GM19438 (cell line): ENCODE results near the gene TUBB.

Source experiments
- ATAC-seq: cut with Tn5 transposase; IDR thresholded peaks from one replicate; pipeline ENCODE4 v1.9.1; 2021; ENCODE audit warnings: low read depth; ENCODE audit not compliant: unreplicated experiment

Gene TUBB

GRCh38 chr6:30686908-30687658 lies 33.1 kb upstream of the TUBB start:
- peak; percentile 49 for ATAC-seq

GRCh38 chr6:30687659-30688431 lies 32.3 kb upstream of the TUBB start:
- no peak for ATAC-seq

- ATAC-seq: no peak
Measured at GRCh38 chr6:30688569-30688968, 31.6 kb upstream of the TUBB start.

GRCh38 chr6:30689022-30689865 lies 30.9 kb upstream of the TUBB start:
- no peak for ATAC-seq

GRCh38 chr6:30689985-30690384 lies 30.2 kb upstream of the TUBB start:
- ATAC-seq: no peak

GRCh38 chr6:30690403-30691207 lies 29.5 kb upstream of the TUBB start, which contains the start of gene NRM:
TSS of gene NRM (minus strand) at chr6:30690984. CDS start at chr6:30690974, 10 bp downstream.
- ATAC-seq: peak; percentile 25

- ATAC-seq: no peak
Measured at GRCh38 chr6:30691208-30691847, 28.8 kb upstream of the TUBB start.

GRCh38 chr6:30696432-30696831 lies 23.7 kb upstream of the TUBB start:
- no peak for ATAC-seq

- no peak for ATAC-seq
Measured at GRCh38 chr6:30700340-30700739, 19.8 kb upstream of the TUBB start.

- no peak for ATAC-seq
Measured at GRCh38 chr6:30703011-30703410, 17.1 kb upstream of the TUBB start.

GRCh38 chr6:30703821-30704220 lies 16.3 kb upstream of the TUBB start:
- no peak for ATAC-seq

GRCh38 chr6:30705620-30706019 lies 14.5 kb upstream of the TUBB start:
- ATAC-seq: no peak

GRCh38 chr6:30707281-30707850 lies 12.8 kb upstream of the TUBB start:
- no peak for ATAC-seq

GRCh38 chr6:30709101-30709868 lies 10.9 kb upstream of the TUBB start:
- ATAC-seq: no peak

- ATAC-seq: no peak
Measured at GRCh38 chr6:30711758-30712380, 8.3 kb upstream of the TUBB start.

- no peak for ATAC-seq
Measured at GRCh38 chr6:30712441-30712945, 7.7 kb upstream of the TUBB start.

GRCh38 chr6:30714263-30714662 lies 5.9 kb upstream of the TUBB start:
- ATAC-seq: no peak

GRCh38 chr6:30716879-30717128 lies 3.3 kb upstream of the TUBB start:
- ATAC-seq: no peak
